MG63 (cell line): ENCODE results near the gene HERPUD1. TPM values are rescaled to one million over a fixed set of nuclear protein-coding genes. Genes with fewer than 3 reads are reported as not detected.
"Not testable (repeated sequence)": the region's sequence is repeated elsewhere in the genome, so short reads cannot be mapped to it uniquely, and the experiment has no call there.

Experiments
- DNase-seq: peaks from one replicate; pipeline ENCODE4 v3.0.0-alpha.2; 2020
- H3K27me3 ChIP-seq: fragments of 250-450 bp; sonication (Bioruptor Pico); 2 replicates; pipeline ENCODE4 v1.5.1; 2020; ENCODE audit warnings: mild to moderate bottlenecking, moderate library complexity
- H3K36me3 ChIP-seq: fragments of 250-450 bp; sonication (Bioruptor Pico); 2 replicates; pipeline ENCODE4 v1.5.1; 2020; ENCODE audit warnings: mild to moderate bottlenecking, moderate library complexity
- H3K4me3 ChIP-seq: fragments of 250-450 bp; sonication (Bioruptor Pico); 2 replicates; pipeline ENCODE4 v1.5.1; 2020; ENCODE audit warnings: mild to moderate bottlenecking, moderate library complexity
- H3K9me3 ChIP-seq: fragments of 250-450 bp; sonication (Bioruptor Pico); 2 replicates; pipeline ENCODE4 v1.5.1; 2020; ENCODE audit warnings: mild to moderate bottlenecking, moderate library complexity
- total RNA-seq: library from RNA; depleted of rRNA; stranded (reverse); fragments of >200 nt; shearing (Covaris generic); gene quantifications from 2 replicates; pipeline ENCODE4 v1.2.3, GENCODE V29; 2014; ENCODE audit warnings: low replicate concordance

The HERPUD1 gene
- total RNA-seq, 1 experiment from 2014 or later: 252 TPM

DNA sequence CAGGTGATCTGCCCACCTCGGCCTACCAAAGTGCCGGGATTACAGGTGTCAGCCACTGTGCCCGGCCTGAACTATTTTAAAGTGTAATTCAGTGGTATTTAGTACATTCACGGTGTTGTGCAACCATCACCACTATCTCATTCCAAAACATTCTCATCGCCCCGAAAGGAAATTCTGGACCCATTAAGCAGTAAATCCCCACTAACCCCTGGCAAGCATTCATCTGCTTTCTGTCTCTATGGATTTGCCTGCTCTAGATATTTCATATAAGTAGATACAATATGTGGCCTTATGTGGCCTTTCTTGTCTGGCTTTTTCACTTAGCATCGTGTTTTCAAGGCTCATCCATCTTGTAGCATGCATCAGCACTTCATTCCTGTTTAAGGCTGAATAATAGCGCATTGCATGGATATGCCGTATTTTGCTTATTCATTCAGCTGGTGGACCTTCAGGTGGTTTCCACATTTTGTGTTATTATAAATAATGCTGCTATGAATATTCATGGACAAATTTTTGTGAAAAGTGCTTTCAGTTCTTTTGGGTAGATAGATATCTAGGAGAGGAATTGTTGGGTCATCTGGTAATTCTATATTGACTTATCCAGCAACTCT lies 8.4 kb upstream of the HERPUD1 start:
- Histone ChIP-seq H3K4me3 (no peak overlapping the region), H3K36me3 (no peaks in the 10 kb centered on the region), H3K27me3 (no peaks in the 10 kb centered on the region; the same call in 1 of the 2 replicates), H3K9me3 (no peaks in the 10 kb centered on the region)
- no peak for DNase-seq

DNA sequence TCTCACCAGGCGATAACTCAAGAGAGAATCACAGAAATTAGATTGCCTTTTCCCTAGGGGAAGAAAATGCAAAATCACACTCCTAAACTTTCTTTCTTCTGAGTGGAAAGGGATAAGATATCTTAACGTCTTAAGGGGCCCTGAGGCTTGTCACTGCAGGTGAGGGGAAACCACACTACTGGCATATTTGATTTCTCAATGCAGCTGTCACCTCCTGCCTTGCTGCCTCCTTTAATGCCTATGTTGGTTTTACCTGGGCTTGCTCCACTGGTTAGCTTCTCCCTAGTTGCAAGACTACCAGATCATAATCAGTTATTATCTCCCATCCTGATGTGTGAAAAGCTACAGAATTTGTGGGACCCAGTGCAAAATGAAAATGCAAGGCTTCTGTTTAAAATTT lies 4.5 kb upstream of the HERPUD1 start:
- Histone ChIP-seq H3K36me3 (peaks cover 5% of the 10 kb centered on the region), H3K9me3 (no peaks in the 10 kb centered on the region), H3K27me3 (no peaks in the 10 kb centered on the region), H3K4me3 (no peak overlapping the region)
- no peak for DNase-seq

DNA sequence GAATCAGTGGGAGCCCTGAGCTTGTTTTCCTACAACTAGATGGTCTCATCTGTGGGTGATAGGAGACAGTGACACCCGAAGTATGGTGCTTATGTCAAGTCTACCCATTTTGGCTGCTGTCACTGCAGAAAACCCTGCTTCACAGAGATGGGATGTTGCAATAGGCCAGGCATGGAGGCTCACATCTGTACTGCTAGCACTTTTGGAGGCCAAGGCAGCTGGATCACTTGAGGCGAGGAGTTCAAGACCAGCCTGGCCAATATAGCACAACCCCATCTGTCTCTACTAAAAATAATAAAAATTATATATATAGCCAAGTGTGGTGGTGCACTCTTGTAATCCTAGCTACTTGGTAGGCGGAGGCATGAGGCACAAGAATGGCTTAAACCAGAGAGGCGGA lies 2.3 kb upstream of the HERPUD1 start:
- peaks cover 24% of the 10 kb centered on the region for H3K36me3 ChIP-seq
- DNase-seq: no peak
- H3K4me3 ChIP-seq: no peak overlapping the region
- no peaks in the 10 kb centered on the region for H3K9me3 ChIP-seq
- no peaks in the 10 kb centered on the region for H3K27me3 ChIP-seq

DNA sequence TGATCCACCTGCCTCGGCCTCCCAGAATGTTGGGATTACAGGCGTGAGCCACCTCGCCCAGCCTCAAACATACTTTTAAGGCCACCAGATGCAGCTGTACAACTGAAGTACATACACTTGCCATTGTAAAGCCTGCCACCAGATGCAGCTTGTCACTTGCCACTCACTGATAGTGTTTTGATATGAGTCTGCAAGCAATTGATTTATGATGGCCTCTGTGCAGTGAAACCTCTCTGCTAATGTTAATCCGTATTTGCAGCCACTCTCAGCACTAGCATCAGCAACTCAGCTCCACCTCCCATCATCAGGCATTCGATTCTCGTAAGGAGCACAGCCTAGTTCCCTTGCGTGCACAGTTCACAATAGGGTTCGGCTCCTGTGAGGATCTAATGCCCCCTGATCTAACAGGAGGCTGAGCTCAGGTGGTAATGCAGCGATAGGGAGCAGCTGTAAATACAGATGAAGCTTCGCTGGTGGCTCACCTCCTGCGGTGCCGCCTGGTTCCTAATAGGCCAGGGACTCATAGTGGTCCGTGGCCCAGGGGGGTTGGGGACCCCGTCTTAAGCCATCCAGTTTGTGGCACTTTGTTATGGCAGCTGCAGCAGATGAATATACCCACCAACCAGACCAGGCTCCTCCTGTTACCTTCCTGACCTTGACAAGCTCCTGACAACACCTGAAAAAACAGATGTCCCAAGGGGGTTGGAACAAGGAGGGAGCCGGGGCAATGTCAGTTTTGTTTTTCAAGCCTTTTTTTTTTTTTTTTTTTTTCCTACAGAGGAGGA lies 1.3 kb upstream of the HERPUD1 start:
- Histone ChIP-seq H3K9me3 (no peaks in the 10 kb centered on the region), H3K36me3 (peaks cover 34% of the 10 kb centered on the region), H3K27me3 (no peaks in the 10 kb centered on the region), H3K4me3 (no peak overlapping the region; the same call in 1 of the 2 replicates)
- DNase-seq: no peak

DNA sequence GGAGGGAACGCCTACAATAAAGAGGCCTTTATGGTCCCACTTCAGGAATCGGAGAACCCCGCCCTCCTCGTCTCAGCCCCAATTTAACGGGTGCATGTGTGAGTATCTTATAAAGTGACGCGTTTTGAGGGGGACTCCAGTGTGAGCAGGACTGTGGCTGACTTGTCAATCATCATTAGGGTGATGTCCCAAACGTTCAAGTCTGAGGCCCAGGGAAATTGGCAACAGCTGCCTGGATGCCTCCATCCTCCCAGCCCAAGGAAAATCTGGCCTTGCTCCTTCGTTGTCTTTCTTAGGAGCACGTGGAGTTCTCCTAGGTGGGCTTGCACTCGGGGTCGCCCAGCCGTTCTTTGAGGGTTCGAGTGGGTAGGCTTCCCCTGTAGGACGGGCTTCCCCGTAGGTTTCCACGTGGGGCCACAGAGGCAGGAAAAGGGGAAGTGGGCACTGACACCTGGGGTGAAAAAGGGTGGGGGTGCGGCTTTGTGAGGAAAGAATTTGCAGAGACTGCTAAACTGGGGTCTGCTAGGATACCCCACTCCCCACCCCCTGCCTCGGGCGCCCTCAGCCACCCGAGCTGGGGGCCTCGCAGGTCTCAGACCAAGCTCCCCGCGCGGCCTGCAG lies 561 bp upstream of the HERPUD1 start:
- Histone ChIP-seq H3K9me3 (no peaks in the 10 kb centered on the region), H3K36me3 (peaks cover 41% of the 10 kb centered on the region), H3K4me3 (peak overlapping the region; percentile 98), H3K27me3 (no peaks in the 10 kb centered on the region)
- DNase-seq: no peak

DNA sequence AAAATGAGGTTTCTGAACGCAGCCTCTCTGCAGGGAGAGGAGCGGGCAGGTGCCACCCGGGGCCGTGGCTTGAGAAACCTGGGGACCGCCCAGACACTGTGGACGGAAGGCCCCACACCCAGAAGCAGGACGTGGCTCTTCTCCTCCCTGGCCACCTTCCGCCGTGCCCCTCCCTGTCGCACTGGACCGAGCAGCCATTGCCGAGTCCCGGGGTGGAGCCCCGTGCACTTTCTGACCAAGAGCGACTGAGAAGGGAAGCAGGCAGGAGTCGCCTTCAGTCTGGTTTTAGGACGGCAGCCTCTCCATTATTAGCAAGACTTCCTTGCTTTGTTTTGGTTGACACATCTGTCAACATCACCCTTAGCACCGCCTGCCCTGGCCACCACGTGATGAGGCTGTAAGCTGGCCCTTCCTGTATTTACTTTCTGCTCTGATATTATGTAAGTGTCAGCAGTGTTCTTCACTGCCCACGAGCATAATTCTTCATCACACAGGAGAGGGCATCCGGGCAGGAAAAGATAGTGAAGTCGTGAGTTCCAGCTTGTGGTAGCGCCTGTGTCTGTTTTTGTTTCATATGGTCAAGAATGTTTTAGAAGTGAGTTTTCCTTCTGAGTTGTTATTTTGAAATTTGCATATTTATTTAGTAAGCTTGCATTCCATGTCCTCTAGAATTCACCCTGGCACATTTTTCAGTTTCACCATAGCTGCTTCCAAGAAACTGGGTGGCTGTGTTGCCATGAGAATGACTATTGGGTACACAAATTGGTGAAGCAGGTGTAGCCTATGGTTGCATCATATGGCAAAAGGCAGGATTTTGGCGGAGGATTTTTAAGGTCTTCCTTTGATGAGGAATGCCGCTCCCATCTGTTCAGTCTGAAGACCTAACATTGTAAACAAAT lies 1.0 kb downstream of the HERPUD1 start:
- peaks cover 57% of the 10 kb centered on the region for H3K36me3 ChIP-seq
- H3K27me3 ChIP-seq: no peaks in the 10 kb centered on the region
- DNase-seq: peak; percentile 90
- no peaks in the 10 kb centered on the region for H3K9me3 ChIP-seq
- peak overlapping the region; percentile 98 for H3K4me3 ChIP-seq

DNA sequence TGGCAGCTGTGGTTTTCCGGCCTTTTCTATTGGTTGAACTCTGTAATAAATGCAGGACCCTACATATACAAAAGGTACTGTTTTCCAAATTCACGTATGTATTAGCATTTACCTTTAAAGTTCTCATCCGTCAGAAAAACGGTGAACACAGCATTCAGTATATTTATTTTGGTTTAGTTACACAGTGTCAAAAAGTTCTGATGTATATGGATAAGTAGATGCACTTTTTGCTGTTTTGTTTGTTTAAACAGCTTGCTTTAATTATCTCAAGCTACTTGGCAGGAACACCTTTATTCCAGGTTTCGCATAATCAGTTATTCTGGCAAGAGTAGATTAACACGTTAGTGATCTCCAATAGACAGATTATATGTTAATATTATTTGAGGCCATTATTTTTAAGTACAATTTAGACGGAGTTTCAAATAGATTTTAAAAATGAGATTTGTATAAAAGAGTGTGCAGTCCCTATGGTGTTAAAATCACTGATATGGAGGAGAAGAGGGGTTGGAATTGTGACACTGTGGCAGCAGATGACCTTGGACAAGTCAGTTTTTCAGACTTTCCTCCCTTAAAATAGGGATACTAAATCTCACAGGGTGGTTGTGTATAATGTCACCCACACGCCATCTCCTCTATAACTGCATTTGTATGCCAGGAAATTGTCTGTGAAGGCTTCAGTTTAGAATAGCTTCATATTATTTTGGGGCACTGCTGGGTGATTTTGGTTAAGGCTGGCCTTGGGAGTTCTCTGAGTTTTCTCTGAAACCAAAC lies 2.1 kb downstream of the HERPUD1 start:
- Histone ChIP-seq H3K9me3 (no peaks in the 10 kb centered on the region), H3K4me3 (peak overlapping the region; percentile 98), H3K36me3 (peaks cover 68% of the 10 kb centered on the region), H3K27me3 (no peaks in the 10 kb centered on the region)
- no peak for DNase-seq

DNA sequence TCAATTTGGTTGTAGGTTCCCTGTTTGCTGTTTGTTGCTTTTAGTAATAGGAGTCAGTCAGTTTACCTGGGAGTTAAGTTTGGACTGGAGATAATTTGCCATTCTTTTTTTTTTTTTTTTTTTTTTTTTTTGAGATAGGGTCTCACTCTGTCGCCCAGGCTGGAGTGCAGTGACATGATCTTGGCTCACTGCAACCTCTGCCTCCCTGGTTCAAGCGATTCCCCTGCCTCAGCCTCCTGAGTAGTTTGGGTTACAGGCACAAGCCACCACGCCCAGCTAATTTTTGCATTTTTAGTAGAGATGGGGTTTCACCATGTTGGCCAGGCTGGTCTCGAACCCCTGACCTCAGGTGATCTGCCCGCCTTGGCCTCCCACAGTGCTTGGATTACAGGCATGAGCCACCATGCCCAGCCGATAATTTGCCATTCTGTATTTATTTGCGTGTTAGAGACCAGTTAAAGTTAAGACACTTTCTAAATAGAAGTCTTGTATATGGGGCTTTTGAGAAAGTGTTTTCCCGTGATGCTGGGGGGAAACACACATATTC lies 2.7 kb downstream of the HERPUD1 start:
- H3K9me3 ChIP-seq, H3K27me3 ChIP-seq, DNase-seq: not testable (repeated sequence)
- peak overlapping the region; percentile 98 for H3K4me3 ChIP-seq
- peaks cover 74% of the 10 kb centered on the region for H3K36me3 ChIP-seq

DNA sequence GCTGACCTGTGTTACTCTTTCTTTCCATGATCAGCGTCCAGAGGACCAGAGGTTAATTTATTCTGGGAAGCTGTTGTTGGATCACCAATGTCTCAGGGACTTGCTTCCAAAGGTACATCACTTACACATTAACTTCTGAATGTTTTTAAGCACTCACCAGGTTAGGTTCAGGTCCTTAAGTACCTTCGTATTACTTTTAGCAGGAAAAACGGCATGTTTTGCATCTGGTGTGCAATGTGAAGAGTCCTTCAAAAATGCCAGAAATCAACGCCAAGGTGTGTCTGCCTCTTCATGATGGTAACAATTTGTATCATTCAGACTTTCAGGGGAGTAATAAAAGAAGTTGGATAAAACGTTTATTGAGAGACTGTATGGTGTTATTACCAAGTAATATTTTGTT lies 3.3 kb downstream of the HERPUD1 start:
- Histone ChIP-seq H3K36me3 (peaks cover 80% of the 10 kb centered on the region), H3K9me3 (no peaks in the 10 kb centered on the region), H3K4me3 (peak overlapping the region; percentile 13; the same call in 1 of the 2 replicates), H3K27me3 (no peaks in the 10 kb centered on the region)
- DNase-seq: no peak

DNA sequence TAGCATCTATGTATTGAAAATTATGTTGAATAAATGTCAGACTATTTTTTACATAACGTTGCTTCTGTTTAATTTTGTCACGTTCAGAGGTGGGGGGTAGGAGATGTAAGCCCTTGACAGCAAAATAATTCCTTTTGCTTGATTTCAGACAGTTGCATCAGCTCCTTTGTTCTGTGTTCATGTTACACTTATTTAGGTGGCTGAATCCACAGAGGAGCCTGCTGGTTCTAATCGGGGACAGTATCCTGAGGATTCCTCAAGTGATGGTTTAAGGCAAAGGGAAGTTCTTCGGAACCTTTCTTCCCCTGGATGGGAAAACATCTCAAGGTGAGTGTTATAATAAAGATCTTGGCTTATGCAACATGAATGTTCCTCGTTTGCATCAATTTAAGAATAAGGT lies 4.5 kb downstream of the HERPUD1 start:
- Histone ChIP-seq H3K4me3 (no peak overlapping the region), H3K9me3 (no peaks in the 10 kb centered on the region), H3K36me3 (peaks cover 93% of the 10 kb centered on the region), H3K27me3 (no peaks in the 10 kb centered on the region)
- DNase-seq: no peak

DNA sequence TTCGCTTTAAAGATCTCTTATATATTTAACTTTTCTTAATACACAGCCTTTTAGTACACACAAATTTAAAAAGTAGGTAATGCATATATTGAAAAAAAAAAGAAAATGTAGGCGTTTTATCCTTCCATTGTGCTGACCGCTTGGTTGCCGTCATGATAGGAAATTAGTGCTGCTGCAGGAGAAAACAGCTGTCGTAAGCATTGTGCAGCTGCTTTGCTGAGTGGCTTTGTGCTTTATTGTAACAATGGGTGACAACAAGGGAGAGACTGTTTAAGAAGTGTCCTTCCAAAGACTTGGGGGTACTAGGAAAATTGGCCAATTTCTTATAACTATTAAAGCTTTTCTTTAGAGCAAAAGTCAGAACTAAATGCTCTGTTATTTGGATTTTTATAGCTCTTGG lies 5.0 kb downstream of the HERPUD1 start:
- H3K4me3 ChIP-seq: no peak overlapping the region
- peaks cover 97% of the 10 kb centered on the region for H3K36me3 ChIP-seq
- no peak for DNase-seq
- no peaks in the 10 kb centered on the region for H3K27me3 ChIP-seq
- H3K9me3 ChIP-seq: no peaks in the 10 kb centered on the region

DNA sequence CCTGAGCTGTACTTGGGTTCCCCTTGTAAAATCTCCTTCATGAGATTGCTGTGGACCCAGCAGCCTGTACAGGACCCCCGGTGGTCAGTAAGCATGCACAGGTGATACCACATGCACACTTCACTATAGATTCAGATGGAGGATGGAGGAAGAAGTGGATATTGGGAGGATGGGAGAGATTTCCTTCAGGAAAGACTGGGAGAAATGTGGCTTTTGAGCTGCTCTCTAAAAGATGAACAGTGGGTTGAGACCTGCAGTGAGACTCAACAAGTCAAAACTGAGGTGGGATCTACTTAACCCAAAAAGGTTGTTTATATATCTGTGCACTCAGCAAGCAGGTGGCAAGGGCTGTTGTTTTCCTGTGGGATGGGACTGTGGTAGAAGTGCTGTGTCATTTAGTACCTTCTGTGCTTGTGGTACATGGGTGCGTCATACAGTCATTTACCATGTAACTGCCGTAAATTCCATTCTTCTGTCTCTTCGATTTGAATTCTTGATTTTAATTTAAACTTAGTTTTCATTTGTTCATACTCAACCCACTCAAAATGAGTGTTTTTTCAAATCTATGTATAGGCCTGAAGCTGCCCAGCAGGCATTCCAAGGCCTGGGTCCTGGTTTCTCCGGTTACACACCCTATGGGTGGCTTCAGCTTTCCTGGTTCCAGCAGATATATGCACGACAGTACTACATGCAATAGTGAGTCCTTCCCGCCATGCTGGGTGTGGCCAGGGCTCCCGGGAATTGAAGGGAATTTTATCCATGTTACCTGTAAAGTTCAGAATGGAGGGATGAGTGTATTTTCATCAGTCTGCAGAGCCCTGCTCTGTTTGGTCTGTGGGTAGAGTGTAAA lies 6.9 kb downstream of the HERPUD1 start:
- no peak overlapping the region for H3K4me3 ChIP-seq

DNA sequence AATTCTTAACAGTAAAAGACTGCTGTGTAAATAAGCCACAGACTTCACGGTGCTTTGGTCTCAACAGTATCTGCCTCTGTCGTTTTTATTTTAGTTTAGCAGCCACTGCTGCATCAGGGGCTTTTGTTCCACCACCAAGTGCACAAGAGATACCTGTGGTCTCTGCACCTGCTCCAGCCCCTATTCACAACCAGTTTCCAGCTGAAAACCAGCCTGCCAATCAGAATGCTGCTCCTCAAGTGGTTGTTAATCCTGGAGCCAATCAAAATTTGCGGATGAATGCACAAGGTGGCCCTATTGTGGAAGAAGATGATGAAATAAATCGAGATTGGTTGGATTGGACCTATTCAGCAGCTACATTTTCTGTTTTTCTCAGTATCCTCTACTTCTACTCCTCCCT lies 7.9 kb downstream of the HERPUD1 start:
- no peaks in the 10 kb centered on the region for H3K27me3 ChIP-seq
- H3K36me3 ChIP-seq: peaks cover 100% of the 10 kb centered on the region
- no peak overlapping the region for H3K4me3 ChIP-seq
- no peak for DNase-seq
- no peaks in the 10 kb centered on the region for H3K9me3 ChIP-seq

More for the DNA sequence above, 6.9 kb downstream of the HERPUD1 start:
- Histone ChIP-seq H3K36me3 (peaks cover 98% of the 10 kb centered on the region), H3K9me3 (no peaks in the 10 kb centered on the region), H3K27me3 (no peaks in the 10 kb centered on the region)
- no peak for DNase-seq

DNA sequence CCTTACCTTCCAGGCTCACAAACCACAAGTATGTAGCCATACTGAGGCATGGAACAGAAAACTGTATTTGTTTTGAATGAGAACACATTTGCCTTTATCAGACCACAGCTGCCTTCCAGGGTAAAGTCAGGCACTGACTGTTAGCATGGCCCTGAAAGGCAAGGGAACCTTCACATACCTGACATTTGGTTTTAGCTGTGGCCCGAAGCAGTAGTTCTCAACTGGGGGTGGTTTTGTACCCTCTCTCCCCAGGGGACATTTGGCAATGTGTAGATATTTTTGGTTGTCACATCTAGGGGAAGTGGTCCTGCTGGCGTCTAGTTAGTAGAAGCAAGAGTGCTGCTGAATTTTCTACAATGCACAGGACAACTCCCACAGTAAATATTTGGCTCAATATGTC lies 9.2 kb downstream of the HERPUD1 start:
- Histone ChIP-seq H3K27me3 (no peaks in the 10 kb centered on the region), H3K36me3 (peaks cover 98% of the 10 kb centered on the region), H3K9me3 (no peaks in the 10 kb centered on the region), H3K4me3 (no peak overlapping the region)
- no peak for DNase-seq

DNA sequence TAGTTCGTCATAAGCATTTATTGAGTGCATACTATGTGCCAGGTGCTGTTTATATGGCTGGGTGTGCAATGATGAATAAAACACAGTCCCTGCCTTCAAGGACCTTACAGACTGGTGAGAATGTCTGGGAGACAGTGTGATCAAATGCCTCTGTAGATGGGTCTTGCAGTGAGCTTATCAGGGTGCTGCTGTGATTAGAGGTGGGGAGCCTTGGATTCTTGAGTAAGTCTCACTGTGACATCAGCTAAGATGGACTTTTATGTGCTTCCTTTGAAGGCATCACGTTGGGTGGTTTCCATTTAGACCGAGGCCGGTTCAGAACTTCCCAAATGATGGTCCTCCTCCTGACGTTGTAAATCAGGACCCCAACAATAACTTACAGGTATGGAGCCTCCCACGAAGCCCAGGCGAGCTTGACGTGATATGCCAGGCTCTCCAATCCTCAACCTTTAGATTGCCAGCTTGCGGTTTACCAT lies 10.0 kb downstream of the HERPUD1 start:
- Histone ChIP-seq H3K4me3 (no peak overlapping the region), H3K27me3 (no peaks in the 10 kb centered on the region), H3K9me3 (no peaks in the 10 kb centered on the region), H3K36me3 (peaks cover 96% of the 10 kb centered on the region)
- no peak for DNase-seq
